AG04450 (cell line): ENCODE measurements around the gene MTM1. TPM values are rescaled to one million over a fixed set of nuclear protein-coding genes. Genes with fewer than 3 reads are reported as not detected.

Experiments used
- CTCF ChIA-PET: fragments of 300-600, 350-600 bp; formaldehyde crosslinking; extraction: SDS; loops from one replicate; lab custom pipeline; 2022; ENCODE audit warnings: antibody characterized with exemption, inconsistent platforms; lab: Charles Lee
- POLR2A ChIA-PET: fragments of 350-600 bp; formaldehyde crosslinking; extraction: SDS; loops from one replicate; lab custom pipeline; 2021; ENCODE audit warnings: antibody characterized with exemption, inconsistent platforms; lab: Yijun Ruan, JAX
- DNase-seq: peaks from one replicate; pipeline ENCODE4 v3.0.0-alpha.2; 2011; ENCODE audit warnings: low read depth, low spot score
- H3K27ac ChIP-seq: one replicate; pipeline ENCODE4 v1.5.1; 2012; ENCODE audit warnings: low read depth, low read length, control low read depth
- H3K27me3 ChIP-seq: one replicate; pipeline ENCODE4 v1.6.0; 2012; ENCODE audit warnings: low read length; ENCODE audit not compliant: control insufficient read depth, insufficient read depth
- H3K4me3 ChIP-seq: 2 replicates; pipeline ENCODE4 v1.5.1; 2011; ENCODE audit warnings: mild to moderate bottlenecking, low read depth, low read length, control low read depth
- H3K9me3 ChIP-seq: 2 replicates; pipeline ENCODE4 v1.5.1; 2012; ENCODE audit warnings: low read length; ENCODE audit not compliant: control insufficient read depth, insufficient read depth
- CTCF ChIP-seq: IDR thresholded peaks from 2 replicates; pipeline ENCODE4 v1.5.1; 2011; ENCODE audit warnings: low read depth, low read length, control low read depth, inconsistent platforms
- polyA plus RNA-seq: library from polyadenylated mRNA; depleted of rRNA; stranded (reverse); fragments of >200 nt; gene quantifications from 2 replicates; pipeline ENCODE4 v1.2.3, GENCODE V29; 2011

MTM1 gene
- polyA plus RNA-seq, 1 experiment: 3.9 TPM

- no peak for TF ChIP-seq CTCF
- Histone ChIP-seq H3K9me3 (no peaks in the 10 kb centered on the region), H3K27me3 (no peaks in the 10 kb centered on the region), H3K4me3 (no peak overlapping the region), H3K27ac (no peak overlapping the region)
- CTCF ChIA-PET: interaction anchor here (1.1 kb wide), 1 partner anchor 73 kb away, joined by 3 read pairs; no protein-coding TSS in a partner anchor
- DNase-seq: no peak
- POLR2A ChIA-PET: no interaction called here
Measured at GRCh38 chrX:150643958-150644357, 75.5 kb downstream of the MTM1 start.

- CTCF ChIA-PET: interaction anchor here (0.9 to 1.1 kb wide), 2 partner anchors 73 to 694 kb away, joined by 3 to 5 read pairs; no protein-coding TSS in a partner anchor
- Histone ChIP-seq H3K27ac (no peak overlapping the region), H3K4me3 (no peak overlapping the region), H3K27me3 (no peaks in the 10 kb centered on the region), H3K9me3 (no peaks in the 10 kb centered on the region)
- DNase-seq: no peak
- POLR2A ChIA-PET: no interaction called here
- TF ChIP-seq CTCF: no peak
Measured at GRCh38 chrX:150644422-150644821, 76.0 kb downstream of the MTM1 start.

GRCh38 chrX:150647331-150647730, 78.9 kb downstream of the MTM1 start:
- no peak for TF ChIP-seq CTCF
- ChIA-PET CTCF (no interaction called here), POLR2A (no interaction called here)
- Histone ChIP-seq H3K4me3 (no peak overlapping the region), H3K9me3 (no peaks in the 10 kb centered on the region), H3K27me3 (no peaks in the 10 kb centered on the region), H3K27ac (no peak overlapping the region)
- DNase-seq: no peak

- Histone ChIP-seq H3K27ac (no peak overlapping the region), H3K27me3 (no peaks in the 10 kb centered on the region), H3K4me3 (no peak overlapping the region), H3K9me3 (no peaks in the 10 kb centered on the region)
- ChIA-PET POLR2A (no interaction called here), CTCF (no interaction called here)
- DNase-seq: no peak
- no peak for TF ChIP-seq CTCF
Measured at GRCh38 chrX:150648296-150648940, 80.0 kb downstream of the MTM1 start.

GRCh38 chrX:150649096-150649870, 80.9 kb downstream of the MTM1 start:
- ChIA-PET POLR2A (no interaction called here), CTCF (no interaction called here)
- no peak for TF ChIP-seq CTCF
- no peaks in the 10 kb centered on the region for H3K27me3 ChIP-seq
- no peaks in the 10 kb centered on the region for H3K9me3 ChIP-seq
- peak; percentile 4 for DNase-seq
- H3K27ac ChIP-seq: peak overlapping the region; percentile 39
- no peak overlapping the region for H3K4me3 ChIP-seq
